DLD1 (cell line): ENCODE results near the gene SULT4A1.

ENCODE experiments used
- in situ Hi-C: cut with HindIII; loops from 2 replicates; pipeline ENCODE4 v1.10.0; 2017; ENCODE audit warnings: low sequenced_read_pairs

The SULT4A1 gene

GRCh38 chr22:43814264-43814663 is 48.0 kb downstream of the SULT4A1 start:
- in situ Hi-C loops = no loop called here

GRCh38 chr22:43812890-43813289 is 49.4 kb downstream of the SULT4A1 start:
- in situ Hi-C loops = no loop called here

GRCh38 chr22:43812149-43812842 is 50.0 kb downstream of the SULT4A1 start, which contains the start of gene EFCAB6:
Gene EFCAB6 (minus strand): TSS chr22:43812305. CDS start chr22:43782318, 29,987 bp downstream.
- in situ Hi-C loops = no loop called here

- in situ Hi-C loops = no loop called here
Measured at GRCh38 chr22:43811777-43812148, 50.5 kb downstream of the SULT4A1 start.

GRCh38 chr22:43802897-43803495 is 59.3 kb downstream of the SULT4A1 start:
- in situ Hi-C loops = no loop called here

- in situ Hi-C loops = no loop called here
Measured at GRCh38 chr22:43800970-43801369, 61.3 kb downstream of the SULT4A1 start.

- in situ Hi-C loops = no loop called here
Measured at GRCh38 chr22:43798492-43798891, 63.8 kb downstream of the SULT4A1 start.

- in situ Hi-C loops = no loop called here
Measured at GRCh38 chr22:43796567-43796966, 65.7 kb downstream of the SULT4A1 start.

GRCh38 chr22:43795320-43795719 is 67.0 kb downstream of the SULT4A1 start:
- in situ Hi-C loops = no loop called here

- in situ Hi-C loops = no loop called here
Measured at GRCh38 chr22:43792905-43793304, 69.4 kb downstream of the SULT4A1 start.

- in situ Hi-C loops = no loop called here
Measured at GRCh38 chr22:43789452-43789851, 72.9 kb downstream of the SULT4A1 start.

GRCh38 chr22:43783777-43784176 is 78.5 kb downstream of the SULT4A1 start:
- in situ Hi-C loops = no loop called here

GRCh38 chr22:43782448-43782847 is 79.9 kb downstream of the SULT4A1 start:
- in situ Hi-C loops = no loop called here

- in situ Hi-C loops = no loop called here
Measured at GRCh38 chr22:43777286-43777685, 85.0 kb downstream of the SULT4A1 start.

GRCh38 chr22:43776081-43776670 is 86.1 kb downstream of the SULT4A1 start:
- in situ Hi-C loops = no loop called here
